ENCODE measurements around the gene PROK1. TPM values are rescaled to one million over a fixed set of nuclear protein-coding genes. Genes with fewer than 3 reads are reported as not detected.
"Not testable (repeated sequence)": the region's sequence is repeated elsewhere in the genome, so short reads cannot be mapped to it uniquely, and the experiment has no call there.

Gene PROK1
- total RNA-seq, 2 donors from 2014 or later = 0.20 TPM; not detected in 1

DNA sequence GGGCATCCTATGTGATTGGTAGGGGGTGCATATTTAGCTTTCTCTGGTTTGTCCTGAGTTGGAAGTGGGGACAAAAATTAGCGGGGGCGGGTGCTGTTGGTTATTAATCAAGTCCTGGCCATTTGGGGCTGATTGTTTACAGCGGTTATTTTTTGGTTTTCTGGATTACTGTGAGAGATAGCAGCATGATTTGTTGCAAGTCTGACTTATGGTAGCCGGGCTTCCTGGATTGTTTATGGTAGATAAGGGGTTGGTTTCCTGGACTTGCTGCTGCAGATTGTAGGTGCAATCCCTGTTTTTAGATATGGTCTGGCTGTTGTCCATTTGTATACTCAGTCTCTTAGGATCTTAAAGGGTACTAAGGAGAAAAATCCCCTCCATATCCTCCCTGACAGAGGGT is 12.1 kb upstream of the PROK1 start:
- no peak for DNase-seq
- 95 to 100% methylated on average over 1 to 4 of the region's 4 CpGs for WGBS, 2 experiments (ENCODE audit: insufficient coverage in 1 of 2, insufficient read length in 1 of 2)
- peaks cover 40% of the 10 kb centered on the region for H3K4me1 Mint-ChIP-seq
- H3K27me3 ChIP-seq (ENCODE audit: control insufficient read depth, insufficient read depth, low read length, poor library complexity, severe bottlenecking) = no peaks in the 10 kb centered on the region
- H3K4me3 Mint-ChIP-seq = no peak overlapping the region
- H3K27ac ChIP-seq (ENCODE audit: low read depth, low read length) = no peak overlapping the region
- no peaks in the 10 kb centered on the region for H3K9me3 ChIP-seq (ENCODE audit: control insufficient read depth, low read length)
- TF ChIP-seq CTCF (conservative IDR thresholded peaks at IDR 0.05) = no peak
- H3K4me3 ChIP-seq (ENCODE audit: low read length) = no peak overlapping the region
- peaks cover 3% of the 10 kb centered on the region for H3K4me1 ChIP-seq (ENCODE audit: control insufficient read depth, insufficient read depth, low read length)
- H3K9ac ChIP-seq (ENCODE audit: extremely low read depth, low read length, poor library complexity, severe bottlenecking) = no peak overlapping the region
- no peaks in the 10 kb centered on the region for H3K9me3 Mint-ChIP-seq
- H3K36me3 ChIP-seq (ENCODE audit: control insufficient read depth, insufficient read depth, low read length) = no peaks in the 10 kb centered on the region
- no peaks in the 10 kb centered on the region for H3K36me3 Mint-ChIP-seq (ENCODE audit: low read depth)
- no peak overlapping the region for H3K27ac Mint-ChIP-seq
- no peaks in the 10 kb centered on the region for H3K27me3 Mint-ChIP-seq (ENCODE audit: insufficient read depth)

DNA sequence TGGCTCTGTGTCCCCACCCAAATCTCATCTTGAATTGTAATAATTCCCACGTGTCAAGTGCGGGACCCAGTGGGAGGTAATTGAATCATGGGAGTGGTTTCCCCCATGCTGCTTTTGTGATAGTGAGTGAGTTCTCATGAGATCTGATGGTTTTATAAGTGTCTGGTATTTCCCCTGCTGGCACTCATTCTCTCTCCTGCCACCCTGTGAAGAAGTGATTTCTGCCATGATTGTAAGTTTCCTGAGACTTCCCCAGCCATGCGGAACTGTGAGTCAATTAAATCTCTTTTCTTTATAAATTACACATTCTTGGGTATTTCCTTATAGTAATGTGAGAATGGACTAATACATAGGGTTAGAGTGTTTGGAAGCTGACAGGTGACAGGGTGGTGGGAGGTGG is 11.1 kb upstream of the PROK1 start:
- peaks cover 35% of the 10 kb centered on the region for H3K4me1 Mint-ChIP-seq
- H3K27ac ChIP-seq (ENCODE audit: low read depth, low read length); H3K4me1 ChIP-seq (ENCODE audit: control insufficient read depth, insufficient read depth, low read length); H3K9ac ChIP-seq (ENCODE audit: extremely low read depth, low read length, poor library complexity, severe bottlenecking); H3K9me3 ChIP-seq (ENCODE audit: control insufficient read depth, low read length); H3K36me3 Mint-ChIP-seq (ENCODE audit: low read depth); H3K4me3 Mint-ChIP-seq; H3K9me3 Mint-ChIP-seq; H3K27me3 ChIP-seq (ENCODE audit: control insufficient read depth, insufficient read depth, low read length, poor library complexity, severe bottlenecking); H3K4me3 ChIP-seq (ENCODE audit: low read length); H3K36me3 ChIP-seq (ENCODE audit: control insufficient read depth, insufficient read depth, low read length); DNase-seq; H3K27me3 Mint-ChIP-seq (ENCODE audit: insufficient read depth); H3K27ac Mint-ChIP-seq: not testable (repeated sequence)
- 94% methylated on average over 3 of the region's 3 CpGs; no CpG with 5 or more reads in 1 of the 2 experiments for whole genome bisulfite sequencing, 2 experiments (ENCODE audit: insufficient coverage in 1 of 2, insufficient read length in 1 of 2)

DNA sequence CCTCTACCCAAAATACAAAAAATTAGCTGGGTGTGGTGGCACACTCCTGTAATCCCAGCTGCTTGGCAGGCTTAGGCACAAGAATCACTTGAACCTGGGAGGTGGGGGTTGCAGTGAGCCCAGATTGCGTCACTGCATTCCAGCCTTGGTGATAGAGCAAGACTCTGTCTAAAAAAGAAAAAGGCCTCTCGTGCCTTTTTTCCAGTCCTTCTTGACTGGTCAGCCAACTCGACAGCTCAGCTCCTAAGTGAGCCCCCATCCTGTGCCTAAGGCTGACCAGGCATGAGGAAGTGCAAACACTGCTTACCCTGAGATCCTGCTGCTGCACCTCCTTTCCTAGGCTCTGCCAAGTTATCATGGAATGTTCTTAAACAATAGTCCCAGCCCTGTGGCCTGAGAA is 10.1 kb upstream of the PROK1 start:
- H3K4me3 Mint-ChIP-seq = no peak overlapping the region
- DNase-seq = no peak
- 60 to 67% methylated on average over 3 of the region's 3 CpGs for WGBS, 2 experiments (ENCODE audit: insufficient coverage in 1 of 2, insufficient read length in 1 of 2)
- Histone ChIP-seq H3K27ac (ENCODE audit: low read depth, low read length) (no peak overlapping the region), H3K36me3 (ENCODE audit: control insufficient read depth, insufficient read depth, low read length) (no peaks in the 10 kb centered on the region), H3K9ac (ENCODE audit: extremely low read depth, low read length, poor library complexity, severe bottlenecking) (no peak overlapping the region), H3K27me3 (ENCODE audit: control insufficient read depth, insufficient read depth, low read length, poor library complexity, severe bottlenecking) (no peaks in the 10 kb centered on the region), H3K4me1 (ENCODE audit: control insufficient read depth, insufficient read depth, low read length) (no peaks in the 10 kb centered on the region), H3K9me3 (ENCODE audit: control insufficient read depth, low read length) (no peaks in the 10 kb centered on the region), H3K4me3 (ENCODE audit: low read length) (no peak overlapping the region)
- peak overlapping the region; percentile 35 for H3K27ac Mint-ChIP-seq
- H3K36me3 Mint-ChIP-seq (ENCODE audit: low read depth) = no peaks in the 10 kb centered on the region
- H3K9me3 Mint-ChIP-seq = no peaks in the 10 kb centered on the region
- TF ChIP-seq CTCF (conservative IDR thresholded peaks at IDR 0.05) = no peak
- H3K27me3 Mint-ChIP-seq (ENCODE audit: insufficient read depth) = no peaks in the 10 kb centered on the region
- H3K4me1 Mint-ChIP-seq = peaks cover 35% of the 10 kb centered on the region

- no peak overlapping the region for H3K4me3 ChIP-seq (ENCODE audit: low read length)
- no peaks in the 10 kb centered on the region for H3K9me3 Mint-ChIP-seq
- no peak overlapping the region for H3K4me3 Mint-ChIP-seq
- no peaks in the 10 kb centered on the region for H3K4me1 ChIP-seq (ENCODE audit: control insufficient read depth, insufficient read depth, low read length)
- no peak overlapping the region for H3K27ac ChIP-seq (ENCODE audit: low read depth, low read length)
- H3K9me3 ChIP-seq (ENCODE audit: control insufficient read depth, low read length) = no peaks in the 10 kb centered on the region
- DNase-seq = no peak
- H3K36me3 Mint-ChIP-seq (ENCODE audit: low read depth) = no peaks in the 10 kb centered on the region
- no peak overlapping the region for H3K27ac Mint-ChIP-seq
- H3K27me3 Mint-ChIP-seq (ENCODE audit: insufficient read depth) = no peaks in the 10 kb centered on the region
- H3K4me1 Mint-ChIP-seq = peaks cover 35% of the 10 kb centered on the region
- no peaks in the 10 kb centered on the region for H3K36me3 ChIP-seq (ENCODE audit: control insufficient read depth, insufficient read depth, low read length)
- no peaks in the 10 kb centered on the region for H3K27me3 ChIP-seq (ENCODE audit: control insufficient read depth, insufficient read depth, low read length, poor library complexity, severe bottlenecking)
- H3K9ac ChIP-seq (ENCODE audit: extremely low read depth, low read length, poor library complexity, severe bottlenecking) = no peak overlapping the region
- TF ChIP-seq CTCF (conservative IDR thresholded peaks at IDR 0.05) = no peak
Measured at GRCh38 chr1:110441888-110442287, 9.1 kb upstream of the PROK1 start.
